Testis (tissue), 2 donors: ENCODE results near the gene DLG2.

Experiments used
- POLR2A ChIP-seq: fragments of 450-650 bp; IDR thresholded peaks from one replicate; pipeline ENCODE4 v1.6.1; 2017; ENCODE audit warnings: antibody characterized with exemption, mild to moderate bottlenecking, moderate library complexity
- TF ChIP-seq, protein P1 (sequence below), 3 experiments: fragments of 450-650 bp in 2 of 3; fragments of 200-600 bp in 1 of 3; sonication (generic) in 1 of 3; IDR thresholded peaks; one replicate each; pipeline ENCODE4 v1.5.1; 2016 to 2019; ENCODE audit warnings: antibody characterized with exemption in 3 of 3, mild to moderate bottlenecking in 2 of 3, moderate library complexity in 1 of 3

DNA sequence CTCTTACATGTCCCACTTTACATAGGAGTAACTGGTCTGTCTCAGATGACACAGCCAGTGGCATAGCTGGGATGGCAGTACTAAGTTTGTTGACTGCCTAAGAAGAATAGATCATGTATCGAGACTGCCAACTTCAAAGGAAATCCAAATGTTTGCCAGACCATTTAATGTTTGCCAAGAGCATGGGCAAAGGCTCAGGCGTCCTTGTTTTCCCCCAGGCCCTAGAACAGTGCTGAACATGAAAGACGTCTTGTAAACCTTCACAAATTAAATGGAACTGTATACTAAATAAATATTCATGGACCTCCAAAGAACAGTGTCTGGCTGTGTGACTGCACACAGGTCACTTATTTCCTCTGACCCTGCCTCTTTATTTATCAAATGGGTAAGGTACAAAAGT lies 2106.3 kb downstream of the DLG2 start:
- TF ChIP-seq, protein P1, sequence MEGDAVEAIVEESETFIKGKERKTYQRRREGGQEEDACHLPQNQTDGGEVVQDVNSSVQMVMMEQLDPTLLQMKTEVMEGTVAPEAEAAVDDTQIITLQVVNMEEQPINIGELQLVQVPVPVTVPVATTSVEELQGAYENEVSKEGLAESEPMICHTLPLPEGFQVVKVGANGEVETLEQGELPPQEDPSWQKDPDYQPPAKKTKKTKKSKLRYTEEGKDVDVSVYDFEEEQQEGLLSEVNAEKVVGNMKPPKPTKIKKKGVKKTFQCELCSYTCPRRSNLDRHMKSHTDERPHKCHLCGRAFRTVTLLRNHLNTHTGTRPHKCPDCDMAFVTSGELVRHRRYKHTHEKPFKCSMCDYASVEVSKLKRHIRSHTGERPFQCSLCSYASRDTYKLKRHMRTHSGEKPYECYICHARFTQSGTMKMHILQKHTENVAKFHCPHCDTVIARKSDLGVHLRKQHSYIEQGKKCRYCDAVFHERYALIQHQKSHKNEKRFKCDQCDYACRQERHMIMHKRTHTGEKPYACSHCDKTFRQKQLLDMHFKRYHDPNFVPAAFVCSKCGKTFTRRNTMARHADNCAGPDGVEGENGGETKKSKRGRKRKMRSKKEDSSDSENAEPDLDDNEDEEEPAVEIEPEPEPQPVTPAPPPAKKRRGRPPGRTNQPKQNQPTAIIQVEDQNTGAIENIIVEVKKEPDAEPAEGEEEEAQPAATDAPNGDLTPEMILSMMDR (IDR thresholded peaks at IDR 0.05): no peak
- no peak for TF ChIP-seq POLR2A
